GM12878 (cell line): Measurements from ENCODE around the gene SEMA4A. TPM values are rescaled to one million over a fixed set of nuclear protein-coding genes. Genes with fewer than 3 reads are reported as not detected.

Experiments used
- EED ChIP-seq: sonication (generic); IDR thresholded peaks from 2 replicates; pipeline ENCODE4 v1.6.1; 2016; ENCODE audit warnings: antibody characterized with exemption, low read depth
- EP300 ChIP-seq, 2 experiments: fragments of 150-350 bp in 1 of 2; IDR thresholded peaks; 2 replicates each; pipeline ENCODE4 v1.6.1; 2011 to 2012; ENCODE audit warnings: low read depth in 2 of 2, low read length in 2 of 2, borderline replicate concordance in 1 of 2, improper control_type of control experiment in 1 of 2, inconsistent platforms in 1 of 2; ENCODE audit not compliant: control insufficient read depth in 1 of 2
- KLF5 ChIP-seq: fragments of 450-650 bp; IDR thresholded peaks from 2 replicates; pipeline ENCODE4 v1.6.1; 2014; ENCODE audit warnings: mild to moderate bottlenecking; ENCODE audit not compliant: partially characterized antibody
- POLR2AphosphoS5 ChIP-seq: IDR thresholded peaks from 2 replicates; pipeline ENCODE4 v1.6.1; 2011; ENCODE audit warnings: mild to moderate bottlenecking, low read length, inconsistent platforms
- RCOR1 ChIP-seq: conservative IDR thresholded peaks from 2 replicates; pipeline ENCODE4 v1.6.1; 2012; ENCODE audit warnings: low read depth, low read length, improper control_type of control experiment
- SIX5 ChIP-seq: IDR thresholded peaks from 2 replicates; pipeline ENCODE4 v1.6.1; 2011; ENCODE audit warnings: mild to moderate bottlenecking, low read depth, low read length, moderate library complexity; ENCODE audit not compliant: severe bottlenecking
- SPI1 ChIP-seq: IDR thresholded peaks from 2 replicates; pipeline ENCODE4 v1.6.1; 2011; ENCODE audit warnings: low read depth, mild to moderate bottlenecking, low read length, moderate library complexity, borderline replicate concordance; ENCODE audit not compliant: insufficient read depth
- STAT3 ChIP-seq: IDR thresholded peaks from 2 replicates; pipeline ENCODE4 v1.6.1; 2011; ENCODE audit warnings: low read depth, low read length, improper control_type of control experiment
- TARDBP ChIP-seq: IDR thresholded peaks from 2 replicates; pipeline ENCODE4 v1.6.1; 2016; ENCODE audit warnings: borderline replicate concordance
- TCF7 ChIP-seq: IDR thresholded peaks from 2 replicates; pipeline ENCODE4 v1.6.1; 2014; ENCODE audit warnings: antibody characterized with exemption, borderline replicate concordance
- ZBED1 ChIP-seq: IDR thresholded peaks from 2 replicates; pipeline ENCODE4 v1.6.1; 2016; ENCODE audit warnings: borderline replicate concordance
- ZSCAN29 ChIP-seq: fragments of 450-650 bp; IDR thresholded peaks from 2 replicates; pipeline ENCODE4 v1.6.1; 2017; ENCODE audit warnings: mild to moderate bottlenecking, moderate library complexity
- polyA plus RNA-seq, 11 experiments: library from polyadenylated mRNA; depleted of rRNA in 4 of 11; unstranded in 6 of 11; stranded (reverse) in 5 of 11; fragments of >200 nt; fragmentation: Nextera tagmentation in 4 of 11; fragmentation: Illumina TruSeq in 1 of 11; extraction: Ambion mirVana in 4 of 11; extraction: Trizol in 1 of 11; gene quantifications; 1 replicate in 1 of 11; 2 replicates in 10 of 11; pipeline versions ENCODE4 v1.2.1 to v1.2.3, GENCODE V29; 2011 to 2016; ENCODE audit warnings: inconsistent platforms in 2 of 11, missing spikeins in 2 of 11, low read depth in 1 of 11
- total RNA-seq, 4 experiments: library from RNA; depleted of rRNA in 3 of 4; stranded (reverse); fragments of >200 nt in 3 of 4; fragmentation: Illumina TruSeq in 1 of 4; extraction: Trizol in 1 of 4; gene quantifications; 2 replicates each; pipeline versions ENCODE4 v1.2.1 to v1.2.3, GENCODE V29; 2013 to 2021
- TF ChIP-seq, protein P1 (sequence below): IDR thresholded peaks from 2 replicates; pipeline ENCODE4 v1.6.1; 2011; ENCODE audit warnings: low read depth, low read length, improper control_type of control experiment, borderline replicate concordance
- TF ChIP-seq, protein P2 (sequence below): fragments of 150-350 bp; IDR thresholded peaks from 2 replicates; pipeline ENCODE4 v1.6.1; 2014; ENCODE audit warnings: mild to moderate bottlenecking, low read depth, low read length
- TF ChIP-seq, protein P3 (sequence below): IDR thresholded peaks from 2 replicates; pipeline ENCODE4 v1.6.1; 2012; ENCODE audit warnings: low read depth, low read length, improper control_type of control experiment
- TF ChIP-seq, protein P4 (sequence below): fragments of 450-650 bp; IDR thresholded peaks from 2 replicates; pipeline ENCODE4 v1.6.1; 2016; ENCODE audit warnings: mild to moderate bottlenecking
- TF ChIP-seq, protein P5 (sequence below): fragments of 450-650 bp; formaldehyde crosslinking; IDR thresholded peaks from 2 replicates; pipeline ENCODE4 v1.4.0; 2020; ENCODE audit warnings: mild to moderate bottlenecking, moderate library complexity
- TF ChIP-seq, protein P6 (sequence below): IDR thresholded peaks from 2 replicates; pipeline ENCODE4 v1.6.1; 2012; ENCODE audit warnings: low read length, inconsistent platforms
- TF ChIP-seq, protein P7 (sequence below): fragments of 450-650 bp; IDR thresholded peaks from 2 replicates; pipeline ENCODE4 v1.6.1; 2016; ENCODE audit warnings: mild to moderate bottlenecking

The SEMA4A gene
- total and polyA plus RNA-seq, 10 of the 15 experiments (the other 5 are each of a cell fraction or from before 2014, with no cell fraction given): 2.6 to 64.2 (median 32.8) TPM

DNA sequence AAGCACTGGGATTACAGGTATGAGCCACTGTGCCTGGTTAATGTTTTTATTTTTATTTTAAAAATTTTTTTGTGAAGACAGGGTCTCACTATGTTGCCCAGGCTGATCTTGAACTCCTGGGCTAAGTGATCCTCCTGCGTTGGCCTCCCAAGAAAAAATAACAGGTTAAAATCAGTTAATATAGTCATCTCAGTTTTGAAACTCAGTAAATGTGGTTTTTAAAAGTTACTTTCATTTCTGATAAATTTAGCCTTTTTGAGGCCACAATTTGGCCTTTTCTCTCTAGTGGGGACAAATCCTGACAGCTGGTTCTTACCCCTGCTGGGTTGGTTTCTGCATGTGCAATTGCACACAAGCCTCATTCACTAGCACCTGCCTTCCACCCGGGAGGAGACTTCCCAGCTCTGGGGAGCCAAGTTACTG, 72.7 kb downstream of the SEMA4A start (continued):
- TF ChIP-seq ZBED1: peak; percentile 77
- TF ChIP-seq, protein P1, sequence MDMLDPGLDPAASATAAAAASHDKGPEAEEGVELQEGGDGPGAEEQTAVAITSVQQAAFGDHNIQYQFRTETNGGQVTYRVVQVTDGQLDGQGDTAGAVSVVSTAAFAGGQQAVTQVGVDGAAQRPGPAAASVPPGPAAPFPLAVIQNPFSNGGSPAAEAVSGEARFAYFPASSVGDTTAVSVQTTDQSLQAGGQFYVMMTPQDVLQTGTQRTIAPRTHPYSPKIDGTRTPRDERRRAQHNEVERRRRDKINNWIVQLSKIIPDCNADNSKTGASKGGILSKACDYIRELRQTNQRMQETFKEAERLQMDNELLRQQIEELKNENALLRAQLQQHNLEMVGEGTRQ: no peak
- no peak for TF ChIP-seq SPI1
- TF ChIP-seq STAT3: no peak
- no peak for TF ChIP-seq TARDBP
- TF ChIP-seq EP300 (IDR thresholded peaks at IDR 0.05; ENCODE audit: borderline replicate concordance in 1 of 2, control insufficient read depth in 1 of 2, low read depth in 2 of 2, low read length in 2 of 2): peak; percentile 79 to 92
- TF ChIP-seq, protein P2, sequence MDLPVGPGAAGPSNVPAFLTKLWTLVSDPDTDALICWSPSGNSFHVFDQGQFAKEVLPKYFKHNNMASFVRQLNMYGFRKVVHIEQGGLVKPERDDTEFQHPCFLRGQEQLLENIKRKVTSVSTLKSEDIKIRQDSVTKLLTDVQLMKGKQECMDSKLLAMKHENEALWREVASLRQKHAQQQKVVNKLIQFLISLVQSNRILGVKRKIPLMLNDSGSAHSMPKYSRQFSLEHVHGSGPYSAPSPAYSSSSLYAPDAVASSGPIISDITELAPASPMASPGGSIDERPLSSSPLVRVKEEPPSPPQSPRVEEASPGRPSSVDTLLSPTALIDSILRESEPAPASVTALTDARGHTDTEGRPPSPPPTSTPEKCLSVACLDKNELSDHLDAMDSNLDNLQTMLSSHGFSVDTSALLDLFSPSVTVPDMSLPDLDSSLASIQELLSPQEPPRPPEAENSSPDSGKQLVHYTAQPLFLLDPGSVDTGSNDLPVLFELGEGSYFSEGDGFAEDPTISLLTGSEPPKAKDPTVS: no peak
- TF ChIP-seq, protein P3, sequence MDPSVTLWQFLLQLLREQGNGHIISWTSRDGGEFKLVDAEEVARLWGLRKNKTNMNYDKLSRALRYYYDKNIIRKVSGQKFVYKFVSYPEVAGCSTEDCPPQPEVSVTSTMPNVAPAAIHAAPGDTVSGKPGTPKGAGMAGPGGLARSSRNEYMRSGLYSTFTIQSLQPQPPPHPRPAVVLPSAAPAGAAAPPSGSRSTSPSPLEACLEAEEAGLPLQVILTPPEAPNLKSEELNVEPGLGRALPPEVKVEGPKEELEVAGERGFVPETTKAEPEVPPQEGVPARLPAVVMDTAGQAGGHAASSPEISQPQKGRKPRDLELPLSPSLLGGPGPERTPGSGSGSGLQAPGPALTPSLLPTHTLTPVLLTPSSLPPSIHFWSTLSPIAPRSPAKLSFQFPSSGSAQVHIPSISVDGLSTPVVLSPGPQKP: no peak
- TF ChIP-seq RCOR1: peak; percentile 87; the same call in 1 of the 2 replicates
- TF ChIP-seq, protein P4, sequence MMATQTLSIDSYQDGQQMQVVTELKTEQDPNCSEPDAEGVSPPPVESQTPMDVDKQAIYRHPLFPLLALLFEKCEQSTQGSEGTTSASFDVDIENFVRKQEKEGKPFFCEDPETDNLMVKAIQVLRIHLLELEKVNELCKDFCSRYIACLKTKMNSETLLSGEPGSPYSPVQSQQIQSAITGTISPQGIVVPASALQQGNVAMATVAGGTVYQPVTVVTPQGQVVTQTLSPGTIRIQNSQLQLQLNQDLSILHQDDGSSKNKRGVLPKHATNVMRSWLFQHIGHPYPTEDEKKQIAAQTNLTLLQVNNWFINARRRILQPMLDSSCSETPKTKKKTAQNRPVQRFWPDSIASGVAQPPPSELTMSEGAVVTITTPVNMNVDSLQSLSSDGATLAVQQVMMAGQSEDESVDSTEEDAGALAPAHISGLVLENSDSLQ: peak; percentile 48
- TF ChIP-seq ZSCAN29: no peak
- TF ChIP-seq, protein P5, sequence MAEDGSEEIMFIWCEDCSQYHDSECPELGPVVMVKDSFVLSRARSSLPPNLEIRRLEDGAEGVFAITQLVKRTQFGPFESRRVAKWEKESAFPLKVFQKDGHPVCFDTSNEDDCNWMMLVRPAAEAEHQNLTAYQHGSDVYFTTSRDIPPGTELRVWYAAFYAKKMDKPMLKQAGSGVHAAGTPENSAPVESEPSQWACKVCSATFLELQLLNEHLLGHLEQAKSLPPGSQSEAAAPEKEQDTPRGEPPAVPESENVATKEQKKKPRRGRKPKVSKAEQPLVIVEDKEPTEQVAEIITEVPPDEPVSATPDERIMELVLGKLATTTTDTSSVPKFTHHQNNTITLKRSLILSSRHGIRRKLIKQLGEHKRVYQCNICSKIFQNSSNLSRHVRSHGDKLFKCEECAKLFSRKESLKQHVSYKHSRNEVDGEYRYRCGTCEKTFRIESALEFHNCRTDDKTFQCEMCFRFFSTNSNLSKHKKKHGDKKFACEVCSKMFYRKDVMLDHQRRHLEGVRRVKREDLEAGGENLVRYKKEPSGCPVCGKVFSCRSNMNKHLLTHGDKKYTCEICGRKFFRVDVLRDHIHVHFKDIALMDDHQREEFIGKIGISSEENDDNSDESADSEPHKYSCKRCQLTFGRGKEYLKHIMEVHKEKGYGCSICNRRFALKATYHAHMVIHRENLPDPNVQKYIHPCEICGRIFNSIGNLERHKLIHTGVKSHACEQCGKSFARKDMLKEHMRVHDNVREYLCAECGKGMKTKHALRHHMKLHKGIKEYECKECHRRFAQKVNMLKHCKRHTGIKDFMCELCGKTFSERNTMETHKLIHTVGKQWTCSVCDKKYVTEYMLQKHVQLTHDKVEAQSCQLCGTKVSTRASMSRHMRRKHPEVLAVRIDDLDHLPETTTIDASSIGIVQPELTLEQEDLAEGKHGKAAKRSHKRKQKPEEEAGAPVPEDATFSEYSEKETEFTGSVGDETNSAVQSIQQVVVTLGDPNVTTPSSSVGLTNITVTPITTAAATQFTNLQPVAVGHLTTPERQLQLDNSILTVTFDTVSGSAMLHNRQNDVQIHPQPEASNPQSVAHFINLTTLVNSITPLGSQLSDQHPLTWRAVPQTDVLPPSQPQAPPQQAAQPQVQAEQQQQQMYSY (CRISPR knock-in tag): no peak
- peak; percentile 41; the same call in 1 of the 2 replicates for TF ChIP-seq POLR2AphosphoS5
- no peak for TF ChIP-seq SIX5
- TF ChIP-seq, protein P6, sequence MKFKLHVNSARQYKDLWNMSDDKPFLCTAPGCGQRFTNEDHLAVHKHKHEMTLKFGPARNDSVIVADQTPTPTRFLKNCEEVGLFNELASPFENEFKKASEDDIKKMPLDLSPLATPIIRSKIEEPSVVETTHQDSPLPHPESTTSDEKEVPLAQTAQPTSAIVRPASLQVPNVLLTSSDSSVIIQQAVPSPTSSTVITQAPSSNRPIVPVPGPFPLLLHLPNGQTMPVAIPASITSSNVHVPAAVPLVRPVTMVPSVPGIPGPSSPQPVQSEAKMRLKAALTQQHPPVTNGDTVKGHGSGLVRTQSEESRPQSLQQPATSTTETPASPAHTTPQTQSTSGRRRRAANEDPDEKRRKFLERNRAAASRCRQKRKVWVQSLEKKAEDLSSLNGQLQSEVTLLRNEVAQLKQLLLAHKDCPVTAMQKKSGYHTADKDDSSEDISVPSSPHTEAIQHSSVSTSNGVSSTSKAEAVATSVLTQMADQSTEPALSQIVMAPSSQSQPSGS: peak; percentile 88
- peak; percentile 29; the same call in 1 of the 2 replicates for TF ChIP-seq TCF7
- no peak for TF ChIP-seq KLF5
- TF ChIP-seq, protein P7, sequence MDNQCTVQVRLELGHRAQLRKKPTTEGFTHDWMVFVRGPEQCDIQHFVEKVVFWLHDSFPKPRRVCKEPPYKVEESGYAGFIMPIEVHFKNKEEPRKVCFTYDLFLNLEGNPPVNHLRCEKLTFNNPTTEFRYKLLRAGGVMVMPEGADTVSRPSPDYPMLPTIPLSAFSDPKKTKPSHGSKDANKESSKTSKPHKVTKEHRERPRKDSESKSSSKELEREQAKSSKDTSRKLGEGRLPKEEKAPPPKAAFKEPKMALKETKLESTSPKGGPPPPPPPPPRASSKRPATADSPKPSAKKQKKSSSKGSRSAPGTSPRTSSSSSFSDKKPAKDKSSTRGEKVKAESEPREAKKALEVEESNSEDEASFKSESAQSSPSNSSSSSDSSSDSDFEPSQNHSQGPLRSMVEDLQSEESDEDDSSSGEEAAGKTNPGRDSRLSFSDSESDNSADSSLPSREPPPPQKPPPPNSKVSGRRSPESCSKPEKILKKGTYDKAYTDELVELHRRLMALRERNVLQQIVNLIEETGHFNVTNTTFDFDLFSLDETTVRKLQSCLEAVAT: peak; percentile 67; the same call in 1 of the 2 replicates
- TF ChIP-seq EED: peak; percentile 96
